ENCODE data around the gene SYTL3. TPM values are rescaled to one million over a fixed set of nuclear protein-coding genes. Genes with fewer than 3 reads are reported as not detected.
"Not testable (repeated sequence)": the region's sequence is repeated elsewhere in the genome, so short reads cannot be mapped to it uniquely, and the experiment has no call there.

Gene SYTL3
- total RNA-seq, 2 experiments from 2014 or later = 43.5 to 48.3 TPM

- Mint-ChIP-seq H3K36me3 (ENCODE audit: low read depth) (peaks cover 64% of the 10 kb centered on the region), H3K27ac (peak overlapping the region; percentile 0), H3K27me3 (ENCODE audit: low read depth) (no peaks in the 10 kb centered on the region), H3K9me3 (ENCODE audit: insufficient read depth) (no peaks in the 10 kb centered on the region), H3K4me1 (ENCODE audit: low read depth) (peaks cover 22% of the 10 kb centered on the region), H3K4me3 (no peak overlapping the region)
- ATAC-seq (no peak), DNase-seq (no peak)
- POLR2A ChIA-PET = no interaction called here
- CTCF ChIA-PET = interaction anchor here (1.0 kb wide), 1 partner anchor 8 kb away, joined by 4 read pairs; no protein-coding TSS in a partner anchor
Observed at GRCh38 chr6:158667360-158667981, 17.6 kb downstream of the SYTL3 start.

GRCh38 chr6:158668707-158669103 lies 18.9 kb downstream of the SYTL3 start:
- H3K27ac Mint-ChIP-seq = peak overlapping the region; percentile 11

GRCh38 chr6:158669145-158670035 lies 19.5 kb downstream of the SYTL3 start:
- ATAC-seq = no peak
- no peaks in the 10 kb centered on the region for H3K27me3 Mint-ChIP-seq (ENCODE audit: low read depth)
- H3K36me3 Mint-ChIP-seq (ENCODE audit: low read depth) = peaks cover 60% of the 10 kb centered on the region
- H3K9me3 Mint-ChIP-seq (ENCODE audit: insufficient read depth) = no peaks in the 10 kb centered on the region
- H3K4me1 Mint-ChIP-seq (ENCODE audit: low read depth) = peaks cover 9% of the 10 kb centered on the region
- H3K4me3 Mint-ChIP-seq = no peak overlapping the region
- CTCF ChIA-PET = interaction anchor here (1.1 to 1.8 kb wide), 2 partner anchors 10 to 22 kb away, joined by 3 to 14 read pairs; no protein-coding TSS in a partner anchor
- POLR2A ChIA-PET = no interaction called here
- no peak overlapping the region for H3K27ac Mint-ChIP-seq
- DNase-seq = no peak

More at GRCh38 chr6:158668707-158669103, 18.9 kb downstream of the SYTL3 start:
- POLR2A ChIA-PET = no interaction called here
- ATAC-seq (no peak), DNase-seq (no peak)
- Mint-ChIP-seq H3K4me3 (no peak overlapping the region), H3K27me3 (ENCODE audit: low read depth) (no peaks in the 10 kb centered on the region), H3K9me3 (ENCODE audit: insufficient read depth) (no peaks in the 10 kb centered on the region), H3K36me3 (ENCODE audit: low read depth) (peaks cover 58% of the 10 kb centered on the region), H3K4me1 (ENCODE audit: low read depth) (peaks cover 11% of the 10 kb centered on the region)
- CTCF ChIA-PET = interaction anchor here (1.1 to 1.8 kb wide), 2 partner anchors 9 to 22 kb away, joined by 3 to 14 read pairs; no protein-coding TSS in a partner anchor

GRCh38 chr6:158672119-158672518 lies 22.3 kb downstream of the SYTL3 start:
- H3K27ac Mint-ChIP-seq; H3K4me3 Mint-ChIP-seq; ATAC-seq; H3K9me3 Mint-ChIP-seq (ENCODE audit: insufficient read depth); H3K4me1 Mint-ChIP-seq (ENCODE audit: low read depth); H3K27me3 Mint-ChIP-seq (ENCODE audit: low read depth); DNase-seq; POLR2A ChIA-PET: not testable (repeated sequence)
- CTCF ChIA-PET = interaction anchor here (0.9 to 2.2 kb wide), 2 partner anchors 13 to 458 kb away, joined by 3 to 17 read pairs; no protein-coding TSS in a partner anchor
- peaks cover 60% of the 10 kb centered on the region for H3K36me3 Mint-ChIP-seq (ENCODE audit: low read depth)

- Mint-ChIP-seq H3K27me3 (ENCODE audit: low read depth) (no peaks in the 10 kb centered on the region), H3K4me3 (no peak overlapping the region), H3K27ac (no peak overlapping the region), H3K4me1 (ENCODE audit: low read depth) (peaks cover 6% of the 10 kb centered on the region), H3K9me3 (ENCODE audit: insufficient read depth) (no peaks in the 10 kb centered on the region), H3K36me3 (ENCODE audit: low read depth) (peaks cover 58% of the 10 kb centered on the region)
- no peak for ATAC-seq
- DNase-seq = no peak
- CTCF ChIA-PET = interaction anchor here (0.9 to 2.2 kb wide), 3 partner anchors 10 to 459 kb away, joined by 3 to 17 read pairs (median 3); no protein-coding TSS in a partner anchor
- POLR2A ChIA-PET = no interaction called here
Observed at GRCh38 chr6:158672726-158673125, 22.9 kb downstream of the SYTL3 start.

GRCh38 chr6:158674342-158675131 lies 24.7 kb downstream of the SYTL3 start:
- H3K36me3 Mint-ChIP-seq (ENCODE audit: low read depth) = peaks cover 59% of the 10 kb centered on the region
- no peak overlapping the region for H3K4me3 Mint-ChIP-seq
- no peak for DNase-seq
- no peak for ATAC-seq
- H3K27ac Mint-ChIP-seq = no peak overlapping the region
- H3K27me3 Mint-ChIP-seq (ENCODE audit: low read depth) = no peaks in the 10 kb centered on the region
- H3K4me1 Mint-ChIP-seq (ENCODE audit: low read depth) = peaks cover 6% of the 10 kb centered on the region
- CTCF ChIA-PET = interaction anchor here (0.9 to 2.2 kb wide), 4 partner anchors 15 to 460 kb away, joined by 4 to 17 read pairs (median 5); no protein-coding TSS in a partner anchor
- POLR2A ChIA-PET = interaction anchor here (1.3 kb wide), 1 partner anchor 22 kb away, joined by 4 read pairs; no protein-coding TSS in a partner anchor
- no peaks in the 10 kb centered on the region for H3K9me3 Mint-ChIP-seq (ENCODE audit: insufficient read depth)

GRCh38 chr6:158677094-158677493 lies 27.2 kb downstream of the SYTL3 start:
- POLR2A ChIA-PET; ATAC-seq; DNase-seq; H3K4me3 Mint-ChIP-seq; H3K27me3 Mint-ChIP-seq (ENCODE audit: low read depth); H3K9me3 Mint-ChIP-seq (ENCODE audit: insufficient read depth); H3K27ac Mint-ChIP-seq; H3K4me1 Mint-ChIP-seq (ENCODE audit: low read depth): not testable (repeated sequence)
- CTCF ChIA-PET = interaction anchor here (0.8 kb wide), 1 partner anchor 16 kb away, joined by 3 read pairs; no protein-coding TSS in a partner anchor
- H3K36me3 Mint-ChIP-seq (ENCODE audit: low read depth) = peaks cover 67% of the 10 kb centered on the region

- Mint-ChIP-seq H3K36me3 (ENCODE audit: low read depth) (peaks cover 67% of the 10 kb centered on the region), H3K4me3 (no peak overlapping the region), H3K27ac (no peak overlapping the region), H3K4me1 (ENCODE audit: low read depth) (peaks cover 4% of the 10 kb centered on the region), H3K9me3 (ENCODE audit: insufficient read depth) (no peaks in the 10 kb centered on the region), H3K27me3 (ENCODE audit: low read depth) (no peaks in the 10 kb centered on the region)
- ChIA-PET POLR2A (no interaction called here), CTCF (interaction anchor here (0.8 to 1.6 kb wide), 2 partner anchors 13 to 17 kb away, joined by 3 to 5 read pairs; no protein-coding TSS in a partner anchor)
- DNase-seq (no peak), ATAC-seq (no peak)
Observed at GRCh38 chr6:158677906-158678578, 28.2 kb downstream of the SYTL3 start.

GRCh38 chr6:158680015-158680414 lies 30.2 kb downstream of the SYTL3 start:
- POLR2A ChIA-PET = interaction anchor here (0.6 kb wide), 1 partner anchor 11 kb away, joined by 4 read pairs; no protein-coding TSS in a partner anchor
- H3K4me3 Mint-ChIP-seq = no peak overlapping the region
- DNase-seq (no peak), ATAC-seq (no peak)
- H3K36me3 Mint-ChIP-seq (ENCODE audit: low read depth) = peaks cover 65% of the 10 kb centered on the region
- H3K27me3 Mint-ChIP-seq (ENCODE audit: low read depth) = no peaks in the 10 kb centered on the region
- no peak overlapping the region for H3K27ac Mint-ChIP-seq
- no peaks in the 10 kb centered on the region for H3K9me3 Mint-ChIP-seq (ENCODE audit: insufficient read depth)
- CTCF ChIA-PET = interaction anchor here (1.1 to 1.4 kb wide), 3 partner anchors 11 to 20 kb away, joined by 3 to 5 read pairs (median 4); no protein-coding TSS in a partner anchor
- peaks cover 22% of the 10 kb centered on the region for H3K4me1 Mint-ChIP-seq (ENCODE audit: low read depth)

GRCh38 chr6:158680481-158680880 lies 30.6 kb downstream of the SYTL3 start:
- no peak overlapping the region for H3K4me3 Mint-ChIP-seq
- no peak for DNase-seq
- peaks cover 23% of the 10 kb centered on the region for H3K4me1 Mint-ChIP-seq (ENCODE audit: low read depth)
- H3K27ac Mint-ChIP-seq = no peak overlapping the region
- ATAC-seq = no peak
- no peaks in the 10 kb centered on the region for H3K27me3 Mint-ChIP-seq (ENCODE audit: low read depth)
- H3K36me3 Mint-ChIP-seq (ENCODE audit: low read depth) = peaks cover 60% of the 10 kb centered on the region
- ChIA-PET CTCF (interaction anchor here (1.0 to 1.1 kb wide), 2 partner anchors 11 to 17 kb away, joined by 3 to 4 read pairs; no protein-coding TSS in a partner anchor), POLR2A (interaction anchor here (0.6 kb wide), 1 partner anchor 11 kb away, joined by 4 read pairs; no protein-coding TSS in a partner anchor)
- H3K9me3 Mint-ChIP-seq (ENCODE audit: insufficient read depth) = no peaks in the 10 kb centered on the region

All from activated CD8-positive, alpha-beta T cell treated with anti-CD3 and anti-CD28 coated beads, Interleukin-2, amount 10 ng/mL, durations not matched to agents 7 days and 5 days (primary cell).